ENCODE measurements around the gene CEP112. TPM values are rescaled to one million over a fixed set of nuclear protein-coding genes. Genes with fewer than 3 reads are reported as not detected.

Gene CEP112
- total and polyA plus RNA-seq, 2 of the 13 experiments (the other 11 are each of a cell fraction or from before 2014, with no cell fraction given): 1.2 to 3.4 TPM

DNA sequence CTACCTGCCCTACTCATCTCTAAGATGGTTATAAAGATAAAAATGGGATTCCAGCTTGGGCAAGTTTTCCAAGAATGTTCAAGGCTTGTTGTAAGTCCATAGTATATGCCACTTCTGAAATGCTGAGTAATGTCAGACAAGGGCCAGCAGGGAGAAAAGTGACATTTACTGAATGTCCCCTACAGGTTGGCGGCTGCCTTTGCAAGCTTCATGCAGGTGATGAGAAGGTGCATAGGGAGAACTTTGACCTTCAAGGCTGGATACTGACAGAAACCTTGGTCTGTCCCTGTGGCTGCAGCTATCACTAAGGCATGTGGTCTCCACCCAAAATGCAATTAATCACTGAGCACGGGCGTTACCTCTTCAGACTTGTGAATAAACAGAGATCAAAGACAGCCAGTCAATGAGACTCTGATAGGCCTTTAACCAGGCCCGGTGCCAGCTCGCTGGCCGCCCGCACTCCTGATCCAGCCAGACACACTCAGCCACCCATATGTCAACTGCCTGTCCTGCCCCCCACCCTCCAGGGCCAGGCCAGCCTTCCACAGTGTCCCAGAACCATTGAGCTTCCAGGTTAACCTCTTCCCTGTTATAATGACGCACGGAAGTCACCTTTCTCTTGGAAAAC, 603.6 kb downstream of the CEP112 start (continued):
- TF ChIP-seq NRL (CRISPR knock-in tag; IDR thresholded peaks at IDR 0.05; ENCODE audit: borderline replicate concordance): no peak
- no peak for TF ChIP-seq ZNF576 (CRISPR knock-in tag; IDR thresholded peaks at IDR 0.05)
- TF ChIP-seq ZBTB10 (CRISPR knock-in tag; IDR thresholded peaks at IDR 0.05; ENCODE audit: borderline replicate concordance): no peak
- TF ChIP-seq ZSCAN22 (CRISPR knock-in tag; IDR thresholded peaks at IDR 0.05): no peak
- no peak for TF ChIP-seq ZSCAN20 (CRISPR knock-in tag; IDR thresholded peaks at IDR 0.05; ENCODE audit: borderline replicate concordance)
- TF ChIP-seq DDIT3 (CRISPR knock-in tag; IDR thresholded peaks at IDR 0.05): no peak
- no peak for TF ChIP-seq CBX1 (IDR thresholded peaks at IDR 0.05; ENCODE audit: low read depth)
- TF ChIP-seq ZKSCAN5 (CRISPR knock-in tag; IDR thresholded peaks at IDR 0.05): no peak
- no peak for TF ChIP-seq SAFB2 (CRISPR knock-in tag; IDR thresholded peaks at IDR 0.05; ENCODE audit: borderline replicate concordance, low read depth)
- TF ChIP-seq, protein P1, sequence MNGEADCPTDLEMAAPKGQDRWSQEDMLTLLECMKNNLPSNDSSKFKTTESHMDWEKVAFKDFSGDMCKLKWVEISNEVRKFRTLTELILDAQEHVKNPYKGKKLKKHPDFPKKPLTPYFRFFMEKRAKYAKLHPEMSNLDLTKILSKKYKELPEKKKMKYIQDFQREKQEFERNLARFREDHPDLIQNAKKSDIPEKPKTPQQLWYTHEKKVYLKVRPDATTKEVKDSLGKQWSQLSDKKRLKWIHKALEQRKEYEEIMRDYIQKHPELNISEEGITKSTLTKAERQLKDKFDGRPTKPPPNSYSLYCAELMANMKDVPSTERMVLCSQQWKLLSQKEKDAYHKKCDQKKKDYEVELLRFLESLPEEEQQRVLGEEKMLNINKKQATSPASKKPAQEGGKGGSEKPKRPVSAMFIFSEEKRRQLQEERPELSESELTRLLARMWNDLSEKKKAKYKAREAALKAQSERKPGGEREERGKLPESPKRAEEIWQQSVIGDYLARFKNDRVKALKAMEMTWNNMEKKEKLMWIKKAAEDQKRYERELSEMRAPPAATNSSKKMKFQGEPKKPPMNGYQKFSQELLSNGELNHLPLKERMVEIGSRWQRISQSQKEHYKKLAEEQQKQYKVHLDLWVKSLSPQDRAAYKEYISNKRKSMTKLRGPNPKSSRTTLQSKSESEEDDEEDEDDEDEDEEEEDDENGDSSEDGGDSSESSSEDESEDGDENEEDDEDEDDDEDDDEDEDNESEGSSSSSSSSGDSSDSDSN (CRISPR knock-in tag; IDR thresholded peaks at IDR 0.05): no peak
- no peak for TF ChIP-seq DRAP1 (CRISPR knock-in tag; IDR thresholded peaks at IDR 0.05)
- no peak for TF ChIP-seq ZNF747 (CRISPR knock-in tag; IDR thresholded peaks at IDR 0.05; ENCODE audit: borderline replicate concordance)
- TF ChIP-seq RAD21 (CRISPR knock-in tag; IDR thresholded peaks at IDR 0.05): peak; percentile 67; the same call in 1 of the 2 replicates
- TF ChIP-seq ARID3A (IDR thresholded peaks at IDR 0.05; ENCODE audit: low read depth, low read length): peak; percentile 63; the same call in 1 of the 2 replicates
- 0 out of 2 replicates have a peak, but pooled peaks have one; percentile 25 for TF ChIP-seq ZNF772 (CRISPR knock-in tag; IDR thresholded peaks at IDR 0.05)
- peak; percentile 45; the same call in 1 of the 2 replicates for TF ChIP-seq YEATS2 (CRISPR knock-in tag; IDR thresholded peaks at IDR 0.05; ENCODE audit: borderline replicate concordance)
- 0 out of 2 replicates have a peak, but pooled peaks have one; percentile 47 for TF ChIP-seq KMT2B (CRISPR knock-in tag; IDR thresholded peaks at IDR 0.05)
- no peak for TF ChIP-seq AKAP8 (CRISPR knock-in tag; IDR thresholded peaks at IDR 0.05)
- TF ChIP-seq SAP130 (CRISPR knock-in tag; IDR thresholded peaks at IDR 0.05; ENCODE audit: low read depth): peak; percentile 74
- TF ChIP-seq KAT8 (CRISPR knock-in tag; IDR thresholded peaks at IDR 0.05): no peak
- no peak for TF ChIP-seq TRIM24 (CRISPR knock-in tag; IDR thresholded peaks at IDR 0.05)
- TF ChIP-seq ZNF3 (CRISPR knock-in tag; IDR thresholded peaks at IDR 0.05): no peak
- TF ChIP-seq ZFP62 (CRISPR knock-in tag; IDR thresholded peaks at IDR 0.05): no peak
- TF ChIP-seq FOXC1 (CRISPR knock-in tag; IDR thresholded peaks at IDR 0.05; ENCODE audit: borderline replicate concordance): no peak

Measured in HepG2 (cell line).